ENCODE data around the gene PRKAG2.
A peak's percentile ranks its signal among the peaks of the same experiment; 100 is the strongest.

The PRKAG2 gene

GRCh38 chr7:151736403-151736909, 140.5 kb downstream of the PRKAG2 start:
- no peak for DNase-seq

GRCh38 chr7:151735851-151736402, 141.0 kb downstream of the PRKAG2 start:
- no peak for DNase-seq

- no peak for DNase-seq
These were observed 141.6 kb downstream of the PRKAG2 start for GRCh38 chr7:151735186-151735850.

GRCh38 chr7:151732834-151733592, 143.9 kb downstream of the PRKAG2 start:
- DNase-seq = no peak

GRCh38 chr7:151732292-151732691, 144.6 kb downstream of the PRKAG2 start:
- DNase-seq = no peak

- no peak for DNase-seq
These were observed 145.9 kb downstream of the PRKAG2 start for GRCh38 chr7:151731022-151731441.

GRCh38 chr7:151730591-151730990, 146.3 kb downstream of the PRKAG2 start:
- no peak for DNase-seq

GRCh38 chr7:151729521-151729921, 147.4 kb downstream of the PRKAG2 start:
- no peak for DNase-seq

- DNase-seq = no peak
These were observed 148.2 kb downstream of the PRKAG2 start for GRCh38 chr7:151728746-151729145.

GRCh38 chr7:151728286-151728660, 148.6 kb downstream of the PRKAG2 start:
- no peak for DNase-seq

- no peak for DNase-seq
These were observed 149.2 kb downstream of the PRKAG2 start for GRCh38 chr7:151727579-151728285.

- DNase-seq = no peak
These were observed 150.0 kb downstream of the PRKAG2 start for GRCh38 chr7:151726652-151727578.

GRCh38 chr7:151725844-151726651, 150.9 kb downstream of the PRKAG2 start:
- no peak for DNase-seq

GRCh38 chr7:151724920-151725584, 151.9 kb downstream of the PRKAG2 start:
- no peak for DNase-seq

GRCh38 chr7:151724250-151724915, 152.5 kb downstream of the PRKAG2 start:
- DNase-seq = no peak

- no peak for DNase-seq
These were observed 153.6 kb downstream of the PRKAG2 start for GRCh38 chr7:151723321-151723720.

- DNase-seq = no peak
These were observed 154.4 kb downstream of the PRKAG2 start for GRCh38 chr7:151722533-151722932.

- DNase-seq = peak; percentile 21
These were observed 155.2 kb downstream of the PRKAG2 start for GRCh38 chr7:151721694-151722093.

GRCh38 chr7:151721236-151721635, 155.7 kb downstream of the PRKAG2 start:
- no peak for DNase-seq

- DNase-seq = no peak
These were observed 156.6 kb downstream of the PRKAG2 start for GRCh38 chr7:151720280-151720679.

Data from OCI-M1 (cell line).